Testis (tissue), 2 donors: ENCODE data around the gene GSN.

Source experiments
- POLR2A ChIP-seq: fragments of 450-650 bp; IDR thresholded peaks from one replicate; pipeline ENCODE4 v1.6.1; 2017; ENCODE audit warnings: antibody characterized with exemption, mild to moderate bottlenecking, moderate library complexity
- TF ChIP-seq, protein P1 (sequence below), 3 experiments: fragments of 450-650 bp in 2 of 3; fragments of 200-600 bp in 1 of 3; sonication (generic) in 1 of 3; IDR thresholded peaks; one replicate each; pipeline ENCODE4 v1.5.1; 2016 to 2019; ENCODE audit warnings: antibody characterized with exemption in 3 of 3, mild to moderate bottlenecking in 2 of 3, moderate library complexity in 1 of 3

DNA sequence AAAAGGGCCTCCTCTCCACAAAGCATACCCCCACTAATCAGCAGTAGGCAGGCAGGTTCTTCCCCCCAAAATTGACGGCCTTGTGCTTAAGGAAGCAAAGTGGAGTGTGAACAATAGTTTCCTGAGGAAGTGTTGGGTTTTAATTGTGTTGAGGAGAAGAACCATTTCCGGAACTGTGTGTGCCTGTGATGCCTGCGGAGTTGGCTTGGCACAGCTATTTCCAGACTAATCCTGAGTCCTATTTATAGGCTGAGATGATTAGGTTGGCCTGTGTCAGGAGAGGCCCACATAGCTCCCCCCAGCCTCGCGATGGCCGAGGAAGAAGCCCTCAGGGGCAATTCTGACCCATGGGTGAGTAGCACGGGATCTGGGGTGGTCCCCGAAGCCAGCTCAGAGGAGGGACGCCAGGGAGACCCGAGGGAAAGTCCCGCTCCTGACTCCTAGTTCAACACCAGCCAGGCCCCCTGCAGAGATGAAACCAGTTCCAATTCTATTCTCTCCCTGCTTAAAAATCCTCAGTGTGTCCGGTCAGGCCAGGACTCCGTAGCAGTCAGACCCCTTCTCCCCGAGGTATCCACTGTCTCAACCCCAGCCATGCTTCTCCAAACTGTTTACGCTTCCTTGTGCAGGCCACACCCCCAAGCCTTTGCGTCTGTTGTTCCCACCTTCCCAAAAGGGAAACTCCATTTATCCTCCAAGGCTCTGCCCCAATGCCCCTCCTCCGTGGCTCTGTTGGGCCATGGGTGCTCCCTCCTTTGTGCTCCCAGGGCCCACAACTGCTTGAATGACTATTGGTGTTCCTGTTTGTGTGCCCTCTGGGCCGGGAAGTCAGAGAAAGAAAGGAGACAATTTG, 18.1 kb downstream of the GSN start:
- TF ChIP-seq, protein P1, sequence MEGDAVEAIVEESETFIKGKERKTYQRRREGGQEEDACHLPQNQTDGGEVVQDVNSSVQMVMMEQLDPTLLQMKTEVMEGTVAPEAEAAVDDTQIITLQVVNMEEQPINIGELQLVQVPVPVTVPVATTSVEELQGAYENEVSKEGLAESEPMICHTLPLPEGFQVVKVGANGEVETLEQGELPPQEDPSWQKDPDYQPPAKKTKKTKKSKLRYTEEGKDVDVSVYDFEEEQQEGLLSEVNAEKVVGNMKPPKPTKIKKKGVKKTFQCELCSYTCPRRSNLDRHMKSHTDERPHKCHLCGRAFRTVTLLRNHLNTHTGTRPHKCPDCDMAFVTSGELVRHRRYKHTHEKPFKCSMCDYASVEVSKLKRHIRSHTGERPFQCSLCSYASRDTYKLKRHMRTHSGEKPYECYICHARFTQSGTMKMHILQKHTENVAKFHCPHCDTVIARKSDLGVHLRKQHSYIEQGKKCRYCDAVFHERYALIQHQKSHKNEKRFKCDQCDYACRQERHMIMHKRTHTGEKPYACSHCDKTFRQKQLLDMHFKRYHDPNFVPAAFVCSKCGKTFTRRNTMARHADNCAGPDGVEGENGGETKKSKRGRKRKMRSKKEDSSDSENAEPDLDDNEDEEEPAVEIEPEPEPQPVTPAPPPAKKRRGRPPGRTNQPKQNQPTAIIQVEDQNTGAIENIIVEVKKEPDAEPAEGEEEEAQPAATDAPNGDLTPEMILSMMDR (IDR thresholded peaks at IDR 0.05), result no peak
- TF ChIP-seq POLR2A, result no peak
